Osteocyte (in vitro differentiated cells): Measurements from ENCODE around the gene GAS7. TPM values are rescaled to one million over a fixed set of nuclear protein-coding genes. Genes with fewer than 3 reads are reported as not detected.

Source experiments
- DNase-seq: peaks from one replicate; pipeline ENCODE4 v3.0.0; 2021; ENCODE audit warnings: mixed read lengths; ENCODE audit not compliant: unreplicated experiment; ENCODE audit errors: extremely low spot score
- H3K27ac Mint-ChIP-seq: one replicate; pipeline ENCODE4 v1.8.0; 2021; ENCODE audit warnings: mild to moderate bottlenecking, mixed read lengths; ENCODE audit not compliant: unreplicated experiment
- H3K27me3 Mint-ChIP-seq: one replicate; pipeline ENCODE4 v1.8.0; 2021; ENCODE audit warnings: mixed read lengths; ENCODE audit not compliant: unreplicated experiment
- H3K36me3 Mint-ChIP-seq: one replicate; pipeline ENCODE4 v1.8.0; 2021; ENCODE audit warnings: mixed read lengths; ENCODE audit not compliant: unreplicated experiment
- H3K4me1 Mint-ChIP-seq: one replicate; pipeline ENCODE4 v1.8.0; 2021; ENCODE audit warnings: mixed read lengths; ENCODE audit not compliant: unreplicated experiment
- H3K4me3 Mint-ChIP-seq: one replicate; pipeline ENCODE4 v1.8.0; 2021; ENCODE audit warnings: mild to moderate bottlenecking, moderate library complexity, mixed read lengths; ENCODE audit not compliant: unreplicated experiment
- H3K9me3 Mint-ChIP-seq: one replicate; pipeline ENCODE4 v1.8.0; 2021; ENCODE audit warnings: mixed read lengths; ENCODE audit not compliant: unreplicated experiment
- CTCF ChIP-seq: fragments of 200-600 bp; sonication (generic); IDR thresholded peaks from 2 replicates; pipeline ENCODE4 v1.5.0; 2021; ENCODE audit warnings: antibody characterized with exemption, mild to moderate bottlenecking, moderate library complexity
- total RNA-seq: library from RNA; stranded (reverse); gene quantifications from 2 replicates; pipeline ENCODE4 v1.2.1, GENCODE V29; 2021

Gene GAS7
- total RNA-seq, 1 donor from 2014 or later, result 18.1 TPM

- no peak overlapping the region for H3K27ac Mint-ChIP-seq
Measured at GRCh38 chr17:10238661-10239060, 40.3 kb upstream of the GAS7 start.

GRCh38 chr17:10234033-10234432, 35.6 kb upstream of the GAS7 start:
- H3K9me3 Mint-ChIP-seq, result peaks cover 4% of the 10 kb centered on the region
- no peak overlapping the region for H3K4me3 Mint-ChIP-seq
- H3K36me3 Mint-ChIP-seq, result no peaks in the 10 kb centered on the region
- no peak for TF ChIP-seq CTCF
- H3K27me3 Mint-ChIP-seq, result peaks cover 4% of the 10 kb centered on the region
- DNase-seq, result no peak
- no peaks in the 10 kb centered on the region for H3K4me1 Mint-ChIP-seq
- no peak overlapping the region for H3K27ac Mint-ChIP-seq

More at GRCh38 chr17:10238661-10239060, 40.3 kb upstream of the GAS7 start:
- Mint-ChIP-seq H3K4me1 (no peaks in the 10 kb centered on the region), H3K9me3 (no peaks in the 10 kb centered on the region), H3K36me3 (no peaks in the 10 kb centered on the region), H3K27me3 (peaks cover 4% of the 10 kb centered on the region), H3K4me3 (no peak overlapping the region)
- no peak for TF ChIP-seq CTCF
- no peak for DNase-seq

GRCh38 chr17:10233161-10233560, 34.8 kb upstream of the GAS7 start:
- Mint-ChIP-seq H3K4me3 (no peak overlapping the region), H3K4me1 (no peaks in the 10 kb centered on the region), H3K9me3 (peaks cover 4% of the 10 kb centered on the region), H3K27me3 (peaks cover 5% of the 10 kb centered on the region), H3K36me3 (no peaks in the 10 kb centered on the region), H3K27ac (no peak overlapping the region)
- no peak for TF ChIP-seq CTCF
- DNase-seq, result no peak

- Mint-ChIP-seq H3K4me1 (no peaks in the 10 kb centered on the region), H3K27me3 (peaks cover 9% of the 10 kb centered on the region), H3K4me3 (no peak overlapping the region), H3K27ac (no peak overlapping the region), H3K9me3 (peaks cover 4% of the 10 kb centered on the region), H3K36me3 (no peaks in the 10 kb centered on the region)
- no peak for TF ChIP-seq CTCF
- DNase-seq, result no peak
Measured at GRCh38 chr17:10229181-10229580, 30.8 kb upstream of the GAS7 start.

GRCh38 chr17:10226930-10227695, 28.7 kb upstream of the GAS7 start:
- Mint-ChIP-seq H3K4me3 (no peak overlapping the region), H3K27me3 (peaks cover 9% of the 10 kb centered on the region), H3K36me3 (no peaks in the 10 kb centered on the region), H3K4me1 (no peaks in the 10 kb centered on the region), H3K9me3 (peaks cover 4% of the 10 kb centered on the region), H3K27ac (no peak overlapping the region)
- TF ChIP-seq CTCF, result peak; percentile 86
- no peak for DNase-seq
